Stimulated activated naive CD4-positive, alpha-beta T cell treated with Interleukin-2 at 50 U/mL for 16 hours (primary cell): ENCODE measurements around the gene PDGFA.

Experiments
- DNase-seq: peaks from one replicate; lab custom pipeline; 2025; lab: John Stamatoyannopoulos, UW

PDGFA gene

DNA sequence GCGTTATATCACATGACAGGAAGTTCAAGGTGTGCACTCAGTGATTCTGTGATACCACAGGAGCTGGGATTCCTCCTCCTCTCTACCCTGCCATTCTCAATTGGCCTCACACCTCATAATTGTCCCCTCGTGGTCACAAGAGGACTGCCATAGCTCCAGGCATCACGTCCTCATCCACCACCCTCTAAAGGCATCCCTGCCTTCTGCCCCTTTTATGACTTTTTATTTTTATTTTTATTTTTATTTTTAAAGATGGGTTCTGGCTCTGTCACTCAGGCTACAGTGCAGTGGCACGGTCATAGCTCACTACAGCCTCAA is 47.0 kb downstream of the PDGFA start:
- DNase-seq = no peak

DNA sequence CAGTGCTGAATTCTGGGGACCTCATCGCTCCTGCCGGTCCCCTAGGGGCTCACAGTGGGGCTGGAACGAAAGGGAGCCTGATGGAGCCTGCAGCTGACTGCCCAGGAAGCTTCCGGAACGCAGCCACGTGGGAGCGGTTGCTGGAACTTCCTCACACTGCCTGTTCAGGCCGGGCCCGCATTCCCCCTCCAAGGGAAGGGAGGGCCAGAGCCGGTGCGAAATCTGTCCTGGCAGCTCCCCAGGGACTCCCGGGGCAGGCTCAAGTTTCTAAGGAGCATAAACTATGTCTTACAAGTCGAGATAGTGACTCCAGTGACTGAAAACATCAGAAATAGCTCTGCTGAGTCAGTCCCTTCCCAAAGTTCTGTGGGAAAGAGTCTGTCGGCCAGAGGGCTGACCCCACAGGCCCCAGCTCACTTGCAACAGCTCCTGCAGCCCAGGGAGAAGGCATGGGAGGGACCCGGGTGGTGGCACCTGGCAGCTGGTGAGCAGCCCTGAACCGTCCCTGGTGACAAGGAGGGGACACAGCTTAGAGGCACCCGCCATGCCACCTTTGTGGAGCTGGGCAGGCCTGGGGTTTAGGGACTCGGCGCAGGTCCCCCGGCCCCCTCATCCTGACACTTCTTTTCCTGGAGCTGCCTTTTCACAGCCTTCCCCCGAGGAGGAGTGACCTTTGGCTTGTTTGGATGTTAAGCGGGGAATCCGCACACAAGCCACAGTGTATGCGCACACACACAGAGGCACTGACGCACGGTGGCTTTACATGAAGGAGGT is 47.6 kb downstream of the PDGFA start:
- DNase-seq = no peak

DNA sequence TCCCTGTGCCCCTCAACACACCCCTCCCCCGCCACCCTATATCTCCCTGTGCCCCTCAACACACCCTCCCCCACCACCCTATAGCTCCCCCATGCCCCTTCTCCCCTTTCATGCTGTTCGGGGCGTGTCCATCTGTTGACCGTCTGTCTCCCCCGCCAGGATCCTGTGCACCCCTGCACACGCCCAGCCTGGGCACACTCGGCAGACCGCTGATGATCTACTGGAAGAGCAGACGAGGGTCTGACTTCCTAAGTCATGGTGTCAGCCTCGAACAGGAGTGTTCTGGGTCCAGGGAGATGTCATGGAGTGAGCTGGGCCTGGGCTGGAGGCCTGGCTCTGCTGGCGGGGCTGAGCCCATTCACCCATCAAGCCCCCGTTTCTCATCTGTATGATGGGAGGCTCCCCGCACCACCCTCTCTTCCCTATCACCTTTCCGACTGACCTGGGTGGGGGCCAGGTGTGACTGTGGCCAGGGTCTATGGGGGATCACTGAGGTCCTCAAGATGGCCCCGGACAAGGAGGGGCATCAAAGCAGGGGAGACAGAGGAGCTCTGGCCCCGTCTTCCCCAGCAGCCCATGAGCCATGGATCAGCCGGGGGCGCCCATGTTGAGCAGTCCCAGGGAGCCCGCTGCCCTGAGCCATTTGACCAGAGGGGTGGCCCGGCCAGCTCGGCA is 48.3 kb downstream of the PDGFA start:
- no peak for DNase-seq

DNA sequence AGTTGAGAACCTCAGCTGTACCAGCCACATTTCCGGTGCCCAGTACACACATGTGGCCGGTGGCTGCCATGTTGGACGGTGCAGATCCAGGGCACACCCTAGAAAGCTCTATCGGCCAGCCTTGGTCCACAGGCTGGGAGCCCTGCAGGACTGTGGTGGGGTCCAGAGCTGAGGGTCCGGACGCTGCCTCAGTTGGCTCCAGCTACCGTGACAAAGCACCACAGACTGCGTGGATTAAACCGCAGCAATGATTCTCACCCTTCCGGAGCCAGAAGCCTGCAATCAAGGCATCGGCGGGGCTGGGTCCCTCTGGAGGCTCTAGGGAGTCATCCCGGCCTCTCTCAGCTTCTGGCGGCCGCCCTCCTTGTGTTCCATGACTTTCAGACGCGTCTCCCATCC is 50.1 kb downstream of the PDGFA start:
- no peak for DNase-seq

DNA sequence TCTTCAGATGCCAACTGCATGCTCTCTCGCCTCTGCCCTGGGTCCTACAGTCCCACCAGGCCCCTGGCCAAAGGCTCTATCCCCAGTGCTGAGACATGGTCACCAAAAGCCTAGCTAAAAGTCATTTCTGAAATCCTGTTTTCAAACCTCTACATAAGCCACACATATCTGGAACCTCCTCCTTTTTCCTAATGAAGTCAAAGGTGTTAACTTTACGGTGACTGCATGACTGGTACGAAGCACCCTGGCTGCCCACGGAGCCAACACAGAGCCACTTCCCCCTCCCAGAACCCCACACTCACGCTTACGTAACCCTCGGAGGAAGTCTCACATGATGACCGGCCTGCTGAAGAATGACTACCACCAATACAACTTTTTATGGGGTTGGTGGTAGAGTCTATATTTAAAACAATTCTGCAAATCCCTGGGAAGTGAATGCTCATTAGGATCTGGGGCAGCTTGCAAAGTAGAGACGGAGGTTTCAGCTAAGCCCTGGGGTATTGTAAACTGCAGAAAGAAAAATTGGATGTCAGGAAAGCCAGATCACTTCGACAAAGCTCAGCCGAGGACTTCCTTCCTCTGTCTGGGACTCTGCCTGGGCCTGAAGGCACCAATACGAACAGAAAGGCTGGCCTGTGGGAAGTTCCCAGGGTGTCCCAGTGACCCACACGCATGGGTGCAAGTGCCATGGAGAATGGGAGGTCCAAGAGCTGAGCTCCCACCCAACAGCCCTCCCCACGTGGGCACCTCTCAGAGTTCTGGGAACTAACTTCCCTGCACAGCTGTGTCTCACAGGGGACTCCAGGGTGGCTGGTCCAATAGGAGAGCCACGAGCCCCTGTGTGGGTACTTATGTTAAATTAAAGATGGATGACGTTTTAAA is 50.7 kb downstream of the PDGFA start:
- no peak for DNase-seq

DNA sequence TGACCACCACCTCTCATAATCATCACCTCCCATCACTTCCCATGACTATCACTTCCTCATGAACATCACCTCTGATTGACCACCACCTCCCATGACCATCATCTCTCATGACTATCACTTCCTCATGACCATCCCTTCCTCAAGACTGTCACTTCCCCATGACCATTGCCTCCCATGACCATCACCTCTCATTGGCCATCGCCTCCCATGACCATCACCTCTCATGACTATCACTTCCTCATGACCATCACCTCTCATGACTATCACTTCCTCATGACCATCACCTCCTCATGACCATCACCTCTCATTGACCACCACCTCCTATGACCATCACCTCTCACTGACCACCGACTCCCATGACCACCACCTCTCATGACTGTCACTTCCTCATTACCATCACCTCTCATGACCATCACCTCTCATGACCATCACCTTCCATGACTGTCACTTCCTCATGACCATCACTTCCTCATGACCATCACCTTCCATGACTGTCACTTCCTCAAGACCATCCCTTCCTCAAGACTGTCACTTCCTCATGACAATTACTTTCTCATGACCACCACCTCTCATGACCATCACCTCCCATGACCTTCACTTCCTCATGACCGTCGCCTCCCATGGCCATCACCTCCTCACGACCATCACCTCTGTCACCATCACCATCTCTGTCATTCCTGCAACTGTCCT is 51.6 kb downstream of the PDGFA start:
- no peak for DNase-seq

DNA sequence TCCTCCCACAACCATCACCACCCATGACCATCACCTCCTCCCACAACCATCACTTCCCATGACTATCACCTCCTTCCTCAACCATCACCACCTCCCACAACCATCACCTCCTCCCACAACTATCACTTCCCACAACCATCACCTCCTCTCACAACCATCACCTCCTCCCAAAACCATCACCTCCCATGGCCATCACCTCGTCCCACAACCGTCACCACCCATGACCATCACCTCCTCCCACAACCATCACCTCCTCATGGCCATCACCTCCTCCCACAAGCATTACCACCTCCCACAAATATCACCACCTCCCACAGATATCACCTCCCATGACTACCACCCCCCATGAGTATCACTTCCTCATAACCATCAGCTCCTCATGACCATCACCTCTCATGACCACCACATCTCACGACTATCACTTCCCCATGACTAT is 52.2 kb downstream of the PDGFA start:
- DNase-seq = no peak

DNA sequence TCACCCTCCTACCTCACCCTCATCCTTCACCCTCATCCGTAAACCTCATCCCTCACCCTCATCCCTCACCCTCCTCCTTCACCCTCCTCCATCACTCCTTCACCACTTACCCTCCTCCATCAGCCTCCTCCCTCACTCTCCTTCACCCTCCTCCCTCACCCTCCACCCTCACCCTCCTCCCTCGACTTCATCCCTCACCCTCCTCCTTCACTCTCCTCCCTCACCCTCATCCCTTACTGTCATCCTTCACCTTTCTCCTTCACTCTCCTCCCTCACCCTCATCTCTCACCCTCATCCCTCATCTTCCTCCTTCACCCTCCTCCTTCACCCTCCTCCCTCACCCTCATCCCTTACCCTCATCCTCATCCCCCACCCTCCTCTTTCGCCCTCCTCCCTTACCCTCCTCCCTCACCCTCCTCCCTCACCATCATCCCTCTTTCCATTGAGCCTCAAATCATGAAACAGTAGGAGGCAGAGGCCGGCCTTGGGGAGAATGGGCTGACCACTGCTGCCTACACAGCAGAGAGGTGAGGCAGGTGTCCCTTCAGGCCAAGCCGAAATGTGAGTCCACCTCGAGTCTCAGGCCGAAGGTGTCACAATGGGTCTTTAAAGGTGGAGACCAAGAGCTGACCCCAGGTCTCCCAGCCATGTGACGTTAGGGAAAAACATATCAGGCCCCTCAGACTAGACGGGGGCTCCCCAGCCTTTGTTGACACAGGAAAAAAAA is 53.0 kb downstream of the PDGFA start:
- no peak for DNase-seq

DNA sequence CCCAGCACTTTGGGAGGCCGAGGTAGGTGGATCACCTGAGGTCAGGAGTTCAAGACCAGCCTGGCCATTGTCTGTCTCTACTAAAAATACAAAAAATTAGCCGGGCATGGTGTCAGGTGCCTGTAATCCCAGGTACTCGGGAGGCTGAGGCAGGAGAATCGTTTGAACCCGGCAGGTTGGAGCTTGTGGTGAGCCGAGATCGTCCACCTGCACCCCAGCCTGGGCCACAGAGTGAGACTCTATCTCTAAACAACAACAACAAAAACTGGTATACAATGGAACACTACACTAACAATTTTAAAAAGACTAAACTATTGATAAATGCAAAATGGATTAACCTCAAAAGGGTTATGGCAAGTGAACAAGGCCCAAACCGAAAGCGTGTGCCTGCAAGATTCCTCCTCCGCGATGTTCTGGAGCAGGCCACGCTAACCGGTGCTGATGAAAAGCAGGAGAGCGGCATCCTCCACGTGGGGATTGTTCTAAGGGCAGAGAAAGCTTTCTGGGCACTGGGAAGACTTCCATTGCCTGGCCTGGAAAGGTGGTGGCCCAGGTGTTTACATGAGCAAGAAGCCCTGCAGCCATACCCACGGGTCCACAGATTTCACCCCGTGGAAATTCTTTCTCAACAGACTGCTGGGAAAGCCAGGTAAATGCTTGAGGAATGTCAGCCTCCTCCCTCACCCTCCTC is 53.8 kb downstream of the PDGFA start:
- DNase-seq = no peak

DNA sequence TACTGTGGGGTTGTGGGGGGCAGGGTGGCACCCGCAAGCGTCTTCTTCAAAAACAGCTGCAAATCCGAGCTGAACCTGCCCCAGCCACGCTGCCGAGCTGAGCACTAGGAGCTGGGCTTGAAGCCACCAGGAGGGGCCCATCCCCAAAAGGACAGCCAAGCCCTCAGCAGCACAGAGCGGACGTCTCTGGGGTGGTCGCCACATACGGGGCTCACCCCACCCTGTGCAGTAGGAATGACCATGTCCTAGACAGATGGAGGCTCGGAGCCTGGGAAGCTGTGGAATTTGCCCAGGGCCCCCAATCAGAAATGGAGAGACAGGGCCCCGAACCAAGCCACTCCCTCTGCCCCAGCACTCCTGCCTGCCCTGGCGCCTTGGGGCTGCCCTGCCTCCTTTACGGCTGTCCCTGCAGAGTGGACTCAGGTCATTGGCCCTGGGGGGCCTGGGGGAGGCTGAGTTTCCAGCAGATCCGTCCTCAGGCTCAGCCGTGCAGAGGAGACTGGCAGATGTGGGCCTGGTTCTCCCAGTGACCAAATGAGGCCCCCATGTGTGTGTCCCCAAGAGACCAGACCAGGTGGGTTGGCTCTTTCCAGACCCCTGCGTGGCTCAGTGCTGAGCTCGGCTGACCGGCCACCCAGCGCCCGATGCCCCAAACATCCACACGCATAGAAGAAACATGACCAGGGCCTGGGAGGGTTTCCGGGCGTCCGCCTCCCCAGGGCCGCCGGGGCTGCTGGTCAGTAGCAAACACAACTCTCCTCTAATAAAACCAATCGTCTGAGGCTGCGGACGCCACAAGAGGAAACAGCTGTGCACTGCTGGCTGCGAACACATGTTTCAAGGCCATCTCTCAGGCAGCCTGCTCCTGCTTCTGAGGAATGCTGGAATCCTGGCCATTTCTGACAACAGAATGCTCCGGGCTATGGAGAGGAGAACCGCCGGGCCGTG is 54.9 kb downstream of the PDGFA start:
- no peak for DNase-seq

DNA sequence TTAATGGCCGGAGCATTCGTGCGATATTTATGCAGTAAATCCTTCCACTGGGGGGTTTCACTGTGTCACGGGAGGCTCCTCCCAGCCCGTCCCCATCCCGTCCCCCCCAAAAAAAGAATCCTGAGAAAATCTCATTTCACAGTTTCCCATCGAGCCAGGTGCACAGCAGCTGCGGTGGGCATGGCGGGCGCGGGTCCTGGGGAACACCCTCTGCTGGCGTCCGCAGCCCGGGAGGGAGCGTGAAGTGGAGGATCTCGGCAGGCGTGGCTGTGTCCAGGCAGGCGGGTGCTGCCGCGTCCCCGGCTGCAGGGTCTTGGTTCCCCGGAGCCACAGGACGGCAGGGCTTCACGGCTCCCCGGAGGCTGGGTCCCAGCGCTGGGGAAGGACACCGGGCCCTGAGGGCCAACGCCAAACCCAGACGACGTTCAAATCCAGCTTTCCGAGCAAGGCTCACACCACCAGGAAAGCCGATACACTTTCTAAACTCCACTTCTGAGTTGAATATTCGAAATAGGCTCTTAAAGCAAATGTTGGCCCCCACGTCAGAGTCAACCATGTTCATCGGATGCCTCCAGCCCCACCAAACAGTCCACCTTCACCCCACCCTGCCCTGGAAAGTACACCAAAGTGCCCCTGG is 55.7 kb downstream of the PDGFA start:
- no peak for DNase-seq

DNA sequence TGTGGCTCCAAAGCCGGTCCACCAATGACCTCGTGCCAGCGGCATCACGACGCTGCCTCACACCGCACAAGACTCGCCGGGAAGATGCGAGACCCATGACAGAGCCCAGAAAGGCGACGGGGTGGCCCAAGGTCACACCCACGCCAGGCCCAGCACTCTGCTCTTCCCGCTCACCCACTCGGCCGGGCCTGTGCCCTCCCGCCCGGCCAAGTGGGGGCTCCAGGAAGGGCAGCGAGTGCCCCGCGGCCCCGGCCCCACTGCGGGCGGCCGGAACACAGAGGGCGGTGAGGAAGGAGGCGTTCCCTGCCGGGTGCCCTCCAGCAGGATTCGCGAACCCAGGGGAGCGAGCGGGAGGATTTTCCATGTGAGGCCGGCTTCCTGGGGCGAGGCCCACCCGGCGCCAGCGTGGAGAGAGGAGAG is 56.3 kb downstream of the PDGFA start:
- no peak for DNase-seq

DNA sequence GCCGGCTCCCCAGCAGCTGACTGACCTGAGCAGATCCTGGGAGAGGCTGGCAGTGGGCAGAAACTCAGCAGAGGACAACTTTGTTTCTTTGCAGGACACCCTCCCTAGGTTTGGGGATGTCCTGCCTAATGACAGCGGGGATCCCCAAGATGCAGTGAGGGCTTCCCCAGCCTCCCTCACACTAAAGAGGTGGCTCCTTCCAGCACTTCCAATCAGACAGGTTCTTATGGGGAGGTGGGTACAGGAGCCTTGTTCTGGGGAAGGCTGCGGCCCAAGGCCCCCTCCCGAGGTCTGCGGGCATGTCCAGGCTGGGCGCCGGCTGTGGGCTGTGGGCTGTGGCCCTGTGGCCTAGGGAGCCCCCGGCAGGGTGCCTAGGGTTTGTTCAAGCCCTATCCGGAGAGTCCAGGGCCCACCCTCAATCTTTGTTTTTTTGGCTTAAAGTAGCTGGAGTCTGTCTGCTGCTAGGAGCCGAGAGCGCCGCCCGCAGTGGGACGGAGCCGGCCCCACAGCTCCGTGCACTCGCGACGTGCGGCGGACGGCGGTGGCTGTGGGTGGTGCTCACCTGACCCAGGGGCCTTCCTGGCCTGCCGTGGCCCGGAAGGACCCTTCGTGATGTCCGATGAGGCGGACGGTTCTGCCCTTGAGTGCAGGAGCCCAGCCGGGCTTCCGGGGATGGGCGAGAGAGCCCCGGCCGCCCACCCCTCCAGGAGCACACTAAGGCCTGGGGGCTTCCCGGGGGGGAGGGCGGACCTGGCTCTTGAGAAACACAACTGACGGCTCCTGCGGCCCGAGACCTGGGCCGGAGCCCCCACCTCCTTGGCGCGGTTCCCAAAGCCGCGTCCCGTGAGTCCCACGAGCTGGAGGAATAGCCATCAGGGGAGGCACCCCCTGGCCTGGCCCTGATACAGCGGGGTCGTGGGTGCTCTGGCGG is 57.2 kb downstream of the PDGFA start:
- no peak for DNase-seq

DNA sequence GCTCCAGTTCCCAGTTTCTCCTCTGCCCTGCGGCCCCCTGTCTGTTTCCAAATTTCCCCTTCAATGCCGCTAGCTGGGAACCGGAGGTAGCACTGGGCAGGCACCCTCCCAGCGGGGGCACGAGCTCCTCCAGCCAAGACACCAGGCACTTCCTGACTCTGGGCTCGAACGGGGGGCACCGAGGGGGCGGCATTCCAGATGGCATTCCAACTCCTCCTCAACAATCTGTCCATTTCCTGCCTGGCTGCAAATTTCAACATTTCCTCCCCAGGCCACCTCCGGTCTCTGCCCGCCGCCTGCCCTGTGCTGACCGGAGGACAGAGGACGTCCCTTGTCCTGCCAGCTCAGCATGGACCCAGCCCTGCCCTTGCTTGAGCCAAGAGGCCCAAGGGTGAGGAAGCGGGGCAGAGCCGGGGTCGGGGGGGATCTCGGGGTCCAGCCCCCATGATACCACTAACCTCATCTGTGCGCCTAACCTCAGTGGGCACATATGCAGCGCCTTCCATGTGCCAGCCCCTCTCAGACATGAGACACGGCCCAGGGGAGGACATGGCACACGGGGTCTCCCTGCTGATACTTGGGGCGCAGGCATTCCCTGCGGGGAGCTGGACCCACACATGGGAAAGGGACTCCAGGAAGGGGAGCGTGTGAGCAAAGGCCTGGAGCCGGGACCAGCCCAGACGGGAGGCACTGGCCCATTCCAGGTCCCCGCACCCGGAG is 58.0 kb downstream of the PDGFA start:
- DNase-seq = no peak

DNA sequence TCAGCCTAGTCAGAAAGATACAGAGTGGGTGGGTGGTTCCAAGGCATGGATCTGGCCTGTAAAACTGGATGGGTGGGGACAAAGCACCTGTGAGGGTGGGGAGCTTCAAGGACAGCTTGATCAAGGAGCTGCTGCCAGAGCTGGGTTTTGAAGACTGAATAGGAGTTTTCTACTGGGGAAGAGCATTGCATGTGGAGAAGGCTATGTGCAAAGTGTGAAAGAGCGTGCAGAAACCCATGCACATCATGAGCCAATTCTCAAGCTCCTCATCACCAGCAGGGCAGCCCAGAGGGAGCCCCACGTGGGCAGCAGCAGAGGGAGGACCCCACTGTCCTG is 58.6 kb downstream of the PDGFA start:
- no peak for DNase-seq

DNA sequence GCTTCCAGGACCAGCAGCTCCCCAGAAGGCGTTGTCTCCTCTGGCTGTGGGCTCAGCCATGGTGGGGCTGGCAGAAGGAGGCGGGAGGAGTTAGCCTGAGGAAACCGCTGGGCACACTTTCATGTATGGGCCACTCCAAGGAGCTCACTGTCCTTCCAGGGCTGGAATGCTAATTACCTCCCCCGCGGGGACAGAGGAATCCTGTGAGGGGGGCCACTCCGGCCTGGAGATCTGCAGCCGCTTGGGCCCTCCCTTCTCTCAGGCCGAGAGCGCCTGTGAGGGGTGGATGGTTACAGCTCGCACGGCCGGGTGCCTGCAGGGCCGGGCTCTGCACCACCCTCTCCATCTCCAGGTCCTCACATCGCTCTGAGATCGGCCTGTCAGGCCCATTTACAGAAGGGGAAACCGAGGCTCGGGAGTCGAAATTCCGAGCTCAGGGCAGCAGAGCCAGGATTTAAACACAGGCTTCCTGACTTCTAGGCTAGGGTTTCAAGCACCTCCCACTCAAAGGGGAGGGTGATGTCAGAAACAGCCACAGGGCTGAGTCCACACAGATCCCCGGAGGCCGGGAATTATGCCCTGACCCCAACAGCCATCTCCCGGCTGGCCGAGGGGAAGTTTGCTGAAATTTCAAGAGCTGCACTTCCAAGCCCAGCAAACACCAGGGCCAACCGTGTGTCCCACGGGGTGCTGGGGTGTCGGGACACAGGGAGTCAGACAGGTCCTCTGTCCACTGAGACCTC is 59.1 kb downstream of the PDGFA start:
- DNase-seq = no peak
